ENCODE results near the gene SCP2.
"Not testable (repeated sequence)": the region's sequence is repeated elsewhere in the genome, so short reads cannot be mapped to it uniquely, and the experiment has no call there.

SCP2 gene

GRCh38 chr1:52917156-52917555, 9.9 kb upstream of the SCP2 start:
- no peak for DNase-seq

- DNase-seq, result no peak
These were observed 9.5 kb upstream of the SCP2 start for GRCh38 chr1:52917581-52917980.

- DNase-seq, result no peak
These were observed 8.9 kb upstream of the SCP2 start for GRCh38 chr1:52918201-52918600.

- no peak for DNase-seq
These were observed 7.9 kb upstream of the SCP2 start for GRCh38 chr1:52919051-52919722.

GRCh38 chr1:52919723-52920483, 7.2 kb upstream of the SCP2 start:
- DNase-seq, result no peak

DNA sequence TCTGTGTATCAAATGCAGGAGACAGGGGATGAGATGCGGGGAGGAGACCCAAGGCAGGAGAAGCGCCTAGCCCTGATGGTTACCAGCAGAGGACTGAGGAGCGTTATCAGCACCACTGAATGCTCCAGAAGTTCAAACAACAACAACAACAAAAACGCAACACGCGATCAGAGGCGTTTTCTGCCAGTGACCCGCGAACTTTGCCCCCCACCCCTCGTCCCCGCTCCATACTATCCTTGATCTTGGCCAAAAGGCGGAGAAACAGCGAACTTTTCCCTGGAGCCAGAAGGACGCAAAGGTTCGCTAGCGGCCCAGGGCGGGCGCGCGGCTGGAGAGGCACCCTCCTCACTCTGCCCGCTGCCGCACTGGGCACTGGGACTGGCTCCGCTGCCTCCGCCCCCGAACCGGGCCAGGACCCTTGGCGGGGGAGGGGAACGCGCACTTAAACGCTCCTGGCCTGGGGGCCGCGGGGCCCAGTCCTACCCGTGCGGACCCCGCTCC, 6.2 kb upstream of the SCP2 start:
- DNase-seq, result no peak

GRCh38 chr1:52925571-52926005, 1.5 kb upstream of the SCP2 start:
- DNase-seq, result no peak

GRCh38 chr1:52926864-52927211, 238 bp upstream of the SCP2 start:
- no peak for DNase-seq

DNA sequence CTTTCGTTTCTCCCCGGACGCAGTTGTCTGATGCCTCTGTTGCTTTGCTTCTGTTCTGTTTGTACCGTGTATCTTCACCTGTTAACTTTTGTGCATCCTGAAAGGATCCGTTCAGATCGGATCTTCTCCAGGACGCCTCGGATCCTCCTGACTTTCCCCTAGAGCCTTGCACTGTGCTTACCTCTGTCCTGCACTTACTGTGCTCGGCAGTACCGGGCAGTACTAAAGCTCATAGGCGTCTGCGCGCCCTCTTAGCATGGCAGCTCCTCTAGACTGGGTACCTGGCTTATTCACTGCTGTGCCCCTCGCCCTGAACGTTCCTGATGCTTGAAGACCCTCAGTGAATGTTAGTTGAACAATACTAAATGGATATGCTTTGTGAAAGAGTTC, 934 bp downstream of the SCP2 start:
- DNase-seq, result no peak

GRCh38 chr1:52929019-52929418, 1.9 kb downstream of the SCP2 start:
- DNase-seq, result no peak

DNA sequence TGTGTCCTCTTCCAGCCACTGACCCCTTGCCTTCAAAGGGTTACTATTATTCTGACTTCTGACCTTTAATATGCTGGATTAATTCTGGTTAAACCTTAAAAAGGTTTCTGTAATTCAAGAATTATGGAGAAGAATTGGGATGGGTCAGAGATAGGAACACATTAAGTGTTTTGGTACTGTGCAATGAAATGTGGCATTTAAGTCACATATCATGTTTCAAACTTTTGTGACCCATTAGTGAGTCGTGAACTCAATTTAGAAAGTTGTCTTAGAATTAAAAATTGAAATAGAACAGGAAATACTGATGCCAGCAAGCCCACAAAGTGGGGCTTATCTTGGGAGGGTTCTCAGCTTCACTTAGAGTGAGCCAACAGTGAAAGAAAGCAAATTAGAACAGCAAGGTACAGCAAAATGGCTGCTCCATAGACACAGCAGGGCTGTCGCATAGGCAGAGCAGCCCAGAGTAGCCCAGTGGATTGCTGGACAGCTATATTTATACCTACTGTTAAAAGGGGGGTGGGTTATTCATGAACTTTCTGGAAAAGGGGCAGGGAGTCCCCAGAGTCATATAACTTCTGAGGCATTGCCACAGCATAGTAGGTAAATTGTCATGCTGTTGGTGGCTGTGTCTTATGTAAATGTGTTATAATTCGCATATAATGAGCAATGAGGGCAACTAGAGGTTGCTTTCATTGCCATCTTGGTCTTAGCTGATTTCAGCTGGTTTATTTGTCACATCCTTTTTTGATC, 10.5 kb downstream of the SCP2 start:
- no peak for DNase-seq

- no peak for DNase-seq
These were observed 11.0 kb downstream of the SCP2 start for GRCh38 chr1:52938183-52938451.

DNA sequence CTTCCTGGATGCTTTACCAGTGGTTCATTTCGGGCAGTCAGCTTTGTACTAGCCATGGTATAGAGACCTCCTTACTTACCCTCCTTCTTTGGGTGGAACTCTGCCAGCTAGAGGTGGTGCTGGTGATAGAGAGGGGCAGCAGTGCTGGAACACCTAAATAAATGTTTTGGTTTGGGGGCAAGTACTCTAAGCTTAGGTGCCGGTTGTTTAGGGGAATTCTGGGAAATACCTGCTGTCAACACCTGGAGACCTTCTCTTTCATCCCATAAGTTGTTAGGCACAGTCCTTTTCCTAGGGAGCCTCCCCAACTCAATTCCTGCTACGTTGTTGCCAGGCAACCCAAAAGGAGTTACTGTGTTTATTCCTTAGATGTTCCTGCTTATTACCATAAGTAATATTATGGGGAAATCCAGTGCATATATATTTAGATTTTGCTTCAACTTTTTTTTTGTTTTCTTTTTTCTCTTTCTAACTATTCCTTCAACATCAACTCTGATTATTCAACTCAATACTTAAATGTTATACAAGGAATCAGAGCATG, 16.9 kb downstream of the SCP2 start:
- no peak for DNase-seq

GRCh38 chr1:52944566-52944965, 17.5 kb downstream of the SCP2 start:
- no peak for DNase-seq

DNA sequence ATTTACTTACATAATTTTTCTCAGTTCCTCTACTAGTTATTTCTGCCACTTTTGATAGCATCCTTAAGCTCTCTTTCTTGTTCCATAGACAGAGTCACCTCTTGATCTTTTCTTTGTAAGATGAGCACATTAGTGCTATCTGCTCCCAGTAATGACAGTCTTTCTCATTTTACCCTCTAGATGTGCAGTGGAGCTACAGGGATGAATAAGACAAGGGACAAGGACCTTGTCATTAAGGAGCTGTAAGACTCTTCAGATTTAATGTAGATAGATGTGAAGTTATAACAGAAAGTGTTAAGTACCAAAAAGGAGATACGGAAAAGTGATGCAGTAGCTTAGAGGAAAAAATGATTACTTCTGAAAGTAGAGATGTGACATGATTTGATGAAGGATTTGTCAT, 20.4 kb downstream of the SCP2 start:
- no peak for DNase-seq

DNA sequence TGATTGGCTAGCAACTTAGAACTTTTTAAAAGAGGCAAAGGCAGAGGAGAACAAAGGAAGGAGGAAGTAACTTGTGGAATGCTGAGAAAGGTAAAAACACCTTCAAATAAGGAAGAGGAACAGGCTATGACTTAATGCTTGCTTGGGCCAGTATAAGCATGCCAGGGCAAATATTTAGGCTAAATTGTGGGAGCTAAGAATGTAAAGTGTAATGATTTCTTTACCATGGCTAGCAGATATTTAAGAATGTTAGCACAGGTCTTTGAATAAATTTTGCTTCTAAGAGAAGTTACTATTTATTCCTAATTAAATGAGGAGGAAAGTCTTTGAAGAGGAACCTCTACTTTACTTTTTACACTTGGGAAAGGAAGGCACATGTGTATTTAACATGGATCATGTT, 22.5 kb downstream of the SCP2 start:
- not testable (repeated sequence) for DNase-seq

- DNase-seq, result no peak
These were observed 25.0 kb downstream of the SCP2 start for GRCh38 chr1:52952112-52952511.

DNA sequence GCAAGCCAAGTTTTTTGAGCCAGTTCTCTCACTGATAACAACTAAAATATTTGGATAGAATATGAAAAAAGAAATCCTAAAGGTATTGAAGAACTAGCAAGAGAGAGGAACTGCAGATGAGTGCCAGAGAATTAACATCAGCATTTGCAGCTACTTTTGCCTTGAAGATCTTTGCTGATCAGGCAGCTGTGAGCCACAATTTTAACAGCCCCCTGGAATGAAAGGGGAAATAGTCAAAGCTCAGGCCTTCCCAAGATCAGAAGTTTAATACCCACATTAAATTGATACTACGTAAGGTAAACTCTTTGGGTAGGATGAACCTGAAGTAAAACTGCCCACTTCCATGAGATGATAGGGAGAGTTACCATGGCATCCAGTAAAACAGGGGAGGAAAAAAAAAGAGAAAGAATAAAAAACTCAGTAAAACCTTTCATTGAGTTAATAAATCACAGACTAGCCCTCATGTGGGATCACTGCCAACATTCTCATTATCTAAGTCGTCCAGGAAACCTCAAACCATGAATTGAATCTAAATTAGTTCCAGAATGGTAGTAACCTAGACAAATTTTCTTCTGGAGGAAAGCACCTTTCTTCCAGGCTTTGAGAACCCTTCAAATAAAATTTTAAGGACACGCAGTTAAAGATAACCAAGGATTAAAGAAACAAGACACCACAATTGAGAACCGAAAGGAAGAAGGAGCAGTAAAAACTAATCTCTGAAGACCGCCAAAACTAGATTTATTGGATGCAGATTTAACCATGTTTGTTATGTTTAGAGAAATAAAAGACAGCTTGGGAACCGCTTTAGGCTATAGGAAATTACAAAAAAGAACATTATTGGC, 28.3 kb downstream of the SCP2 start:
- DNase-seq, result no peak

DNA sequence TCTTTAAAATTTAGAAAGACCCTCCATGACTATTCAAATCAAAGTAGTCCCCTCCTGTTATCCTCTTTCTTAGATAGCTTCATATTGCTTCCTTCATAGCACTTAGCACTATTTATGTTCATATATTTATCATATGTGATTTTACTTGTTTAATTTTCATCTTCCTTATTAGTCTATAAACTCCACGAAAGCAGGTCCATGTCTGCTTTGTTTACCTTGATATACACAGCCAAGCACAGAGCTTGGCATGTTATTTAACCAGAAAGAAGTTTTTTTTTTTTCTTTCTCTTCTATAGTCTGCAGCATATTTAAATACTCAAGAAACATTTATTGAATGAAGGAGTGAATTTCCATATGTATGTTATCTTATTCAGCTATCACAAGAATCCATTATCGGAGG, 36.0 kb downstream of the SCP2 start:
- DNase-seq, result no peak

DNA sequence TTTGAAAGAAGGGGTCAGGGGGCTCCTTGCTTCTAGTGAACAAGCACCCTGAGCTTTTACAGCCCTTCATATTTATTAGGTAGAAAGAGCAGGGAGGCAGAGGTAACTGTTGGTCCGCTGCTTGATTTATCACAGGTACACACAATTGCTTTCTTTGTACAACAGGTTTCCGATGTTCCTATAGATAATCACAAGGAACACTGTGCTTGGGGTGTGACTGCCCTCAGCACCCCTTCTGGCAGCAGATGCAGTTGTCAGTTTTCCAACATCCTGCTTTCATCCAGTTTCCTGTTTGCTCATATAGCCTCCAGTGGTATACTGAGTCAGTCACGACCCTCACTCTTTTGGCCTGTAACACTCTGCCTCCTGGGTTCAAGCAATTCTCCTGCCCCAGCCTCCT, 40.6 kb downstream of the SCP2 start:
- DNase-seq, result no peak

GRCh38 chr1:52969234-52969633, 42.2 kb downstream of the SCP2 start:
- DNase-seq, result not testable (repeated sequence)

GRCh38 chr1:52970149-52970548, 43.1 kb downstream of the SCP2 start:
- DNase-seq, result no peak

GRCh38 chr1:52973841-52974240, 46.8 kb downstream of the SCP2 start:
- no peak for DNase-seq

Data from NCI-H1930 (cell line).